SU-DHL-6 (cell line): ENCODE measurements around the gene SLC35F4.

Experiments used
- H2AFZ ChIP-seq: fragments of 200-600 bp; sonication (generic); 2 replicates; pipeline ENCODE4 v1.6.1; 2014; ENCODE audit warnings: low read depth, mild to moderate bottlenecking, moderate library complexity, mixed read lengths, antibody characterized with exemption, low read length; ENCODE audit not compliant: severe bottlenecking
- H3F3A ChIP-seq: fragments of 200-600 bp; shearing (Covaris generic); 2 replicates; pipeline ENCODE4 v1.6.0; 2016; ENCODE audit warnings: antibody characterized with exemption, mild to moderate bottlenecking; ENCODE audit not compliant: insufficient read depth
- H3K27ac ChIP-seq: fragments of 200-600 bp; sonication (generic); 2 replicates; pipeline ENCODE4 v1.5.1; 2016; ENCODE audit warnings: low read depth, mild to moderate bottlenecking, low read length, moderate library complexity, mixed read lengths
- H3K27me3 ChIP-seq: fragments of 200-600 bp; sonication (generic), shearing (Covaris generic); 2 replicates; pipeline ENCODE4 v1.6.0; 2014; ENCODE audit warnings: mild to moderate bottlenecking, low read length
- H3K36me3 ChIP-seq: fragments of 200-600 bp; sonication (generic); 2 replicates; pipeline ENCODE4 v1.6.1; 2014; ENCODE audit warnings: mild to moderate bottlenecking, low read length, mixed read lengths
- H3K4me2 ChIP-seq: fragments of 300-600, 200-600 bp; shearing (Covaris generic), sonication (generic); 2 replicates; pipeline ENCODE4 v1.6.0; 2014; ENCODE audit warnings: low read length, low read depth, mild to moderate bottlenecking; ENCODE audit not compliant: poor library complexity, severe bottlenecking
- H3K4me3 ChIP-seq: fragments of 200-600 bp; sonication (generic); 2 replicates; pipeline ENCODE4 v1.5.1; 2014; ENCODE audit warnings: antibody characterized with exemption, low read length, mild to moderate bottlenecking, mixed read lengths; ENCODE audit not compliant: insufficient read depth, poor library complexity, severe bottlenecking
- H3K79me2 ChIP-seq: fragments of 200-600 bp; sonication (generic); 2 replicates; pipeline ENCODE4 v1.6.1; 2014; ENCODE audit warnings: mild to moderate bottlenecking, low read length, moderate library complexity; ENCODE audit not compliant: insufficient read depth
- H3K9ac ChIP-seq: fragments of 200-600 bp; sonication (generic); 2 replicates; pipeline ENCODE4 v1.7.0; 2014; ENCODE audit warnings: mild to moderate bottlenecking, low read length
- H3K9me2 ChIP-seq: fragments of 200-600 bp; sonication (generic); replicated peaks from 2 replicates; pipeline ENCODE4 v1.6.1; 2014; ENCODE audit warnings: low read length; ENCODE audit not compliant: insufficient read depth
- H3K9me3 ChIP-seq: fragments of 200-600 bp; sonication (generic); 2 replicates; pipeline ENCODE4 v1.6.1; 2014; ENCODE audit warnings: low read length, mixed read lengths; ENCODE audit not compliant: insufficient read depth
- H4K20me1 ChIP-seq: fragments of 200-600 bp; sonication (generic); 2 replicates; pipeline ENCODE4 v1.6.1; 2014; ENCODE audit warnings: low read depth, mild to moderate bottlenecking, antibody characterized with exemption, low read length, moderate library complexity, mixed read lengths
- CTCF ChIP-seq: fragments of 200-600 bp; sonication (generic); IDR thresholded peaks from one replicate; pipeline ENCODE4 v1.5.1; 2017; ENCODE audit warnings: antibody characterized with exemption, mild to moderate bottlenecking, low read length, moderate library complexity; ENCODE audit not compliant: insufficient read depth, poor library complexity, severe bottlenecking
- EZH2phosphoT487 ChIP-seq: fragments of 200-600 bp; sonication (generic), shearing (Covaris generic); conservative IDR thresholded peaks from 2 replicates; pipeline ENCODE4 v1.6.1; 2018; ENCODE audit warnings: mild to moderate bottlenecking, antibody characterized with exemption, low read length, moderate library complexity, mixed read lengths

Gene SLC35F4

GRCh38 chr14:57812741-57813140 lies 53.2 kb downstream of the SLC35F4 start:
- no peak overlapping the region for H3K4me2 ChIP-seq
- no peaks in the 10 kb centered on the region for H3F3A ChIP-seq
- no peaks in the 10 kb centered on the region for H4K20me1 ChIP-seq
- no peaks in the 10 kb centered on the region for H3K36me3 ChIP-seq
- no peak overlapping the region for H3K9ac ChIP-seq
- no peak overlapping the region for H2AFZ ChIP-seq
- no peak overlapping the region for H3K27ac ChIP-seq
- H3K4me3 ChIP-seq, result no peak overlapping the region
- TF ChIP-seq CTCF (no peak), EZH2phosphoT487 (no peak)
- no peaks in the 10 kb centered on the region for H3K27me3 ChIP-seq
- no peaks in the 10 kb centered on the region for H3K9me2 ChIP-seq
- no peaks in the 10 kb centered on the region for H3K9me3 ChIP-seq
- no peaks in the 10 kb centered on the region for H3K79me2 ChIP-seq

GRCh38 chr14:57811998-57812546 lies 53.8 kb downstream of the SLC35F4 start:
- no peak overlapping the region for H3K9ac ChIP-seq
- H3K27ac ChIP-seq, result no peak overlapping the region
- no peak overlapping the region for H3K4me3 ChIP-seq
- H3K79me2 ChIP-seq, result no peaks in the 10 kb centered on the region
- H3K4me2 ChIP-seq, result no peak overlapping the region
- TF ChIP-seq CTCF, result no peak
- no peaks in the 10 kb centered on the region for H4K20me1 ChIP-seq
- H3K36me3 ChIP-seq, result no peaks in the 10 kb centered on the region
- H3K9me3 ChIP-seq, result no peaks in the 10 kb centered on the region
- no peak overlapping the region for H2AFZ ChIP-seq
- H3K27me3 ChIP-seq, result no peaks in the 10 kb centered on the region
- H3F3A ChIP-seq, result no peaks in the 10 kb centered on the region
- H3K9me2 ChIP-seq, result no peaks in the 10 kb centered on the region

GRCh38 chr14:57809808-57810207 lies 56.1 kb downstream of the SLC35F4 start:
- no peaks in the 10 kb centered on the region for H3K9me3 ChIP-seq
- no peaks in the 10 kb centered on the region for H3K9me2 ChIP-seq
- H2AFZ ChIP-seq, result no peak overlapping the region

More at GRCh38 chr14:57809808-57810207, 56.1 kb downstream of the SLC35F4 start:
- H3K4me2 ChIP-seq, result no peak overlapping the region
- no peak overlapping the region for H3K9ac ChIP-seq
- TF ChIP-seq CTCF (no peak), EZH2phosphoT487 (no peak)
- H3K27ac ChIP-seq, result no peak overlapping the region
- no peaks in the 10 kb centered on the region for H3K79me2 ChIP-seq
- H3K27me3 ChIP-seq, result no peaks in the 10 kb centered on the region
- H3K36me3 ChIP-seq, result no peaks in the 10 kb centered on the region
- H3K4me3 ChIP-seq, result no peak overlapping the region
- no peaks in the 10 kb centered on the region for H3F3A ChIP-seq
- H4K20me1 ChIP-seq, result no peaks in the 10 kb centered on the region
